Brain pericyte (primary cell): ENCODE data around the gene PTPRS.
"Not testable (repeated sequence)": the region's sequence is repeated elsewhere in the genome, so short reads cannot be mapped to it uniquely, and the experiment has no call there.

Experiments used
- DNase-seq: peaks from one replicate; pipeline ENCODE4 v3.0.0-alpha.2; 2012; ENCODE audit warnings: low read depth, low spot score

The PTPRS gene

DNA sequence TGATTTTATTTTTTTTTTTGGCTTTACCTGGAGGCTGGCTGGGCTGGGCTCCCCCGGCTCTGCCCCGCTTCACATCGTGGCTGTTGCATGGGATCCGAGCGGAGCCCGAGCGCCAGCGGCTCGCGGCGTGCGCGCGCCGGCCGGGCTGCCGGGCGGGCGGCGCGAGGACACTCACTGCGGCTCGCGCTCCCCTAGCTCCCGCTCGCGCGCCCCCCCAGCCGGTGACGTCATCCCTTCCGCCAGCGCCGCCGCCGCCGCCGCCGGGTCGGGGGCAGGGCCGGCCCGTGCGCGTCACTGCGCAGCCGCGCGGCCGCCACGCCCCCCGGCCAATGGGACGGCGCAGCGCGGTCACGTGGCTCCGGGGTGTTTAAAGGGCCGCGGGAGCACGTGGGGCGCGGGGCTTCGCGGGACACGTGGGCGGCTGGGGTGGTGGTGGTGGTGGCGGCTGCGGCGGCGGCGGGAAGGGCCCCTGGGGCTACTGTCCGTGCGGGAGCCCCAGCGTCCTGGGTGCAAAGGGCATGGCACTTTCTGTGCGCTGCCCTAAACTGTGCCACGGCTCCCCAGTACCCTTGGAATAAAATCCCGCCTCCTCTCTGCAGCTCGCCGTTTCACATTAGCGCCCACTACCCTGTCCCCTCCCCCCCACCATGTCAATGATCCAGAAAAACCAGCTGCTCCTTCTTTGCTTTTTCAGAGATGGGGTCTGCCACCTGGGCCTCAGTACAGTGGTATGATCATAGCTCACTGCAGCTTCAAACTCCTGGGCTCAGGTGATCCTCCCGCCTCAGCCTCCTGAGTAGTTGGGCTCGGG, at the start of gene PTPRS:
TSS of gene PTPRS (minus strand) at position 176 of the 811 bp plus-strand sequence. CDS start 54,672 bp downstream, outside the sequence.
- DNase-seq = no peak

DNA sequence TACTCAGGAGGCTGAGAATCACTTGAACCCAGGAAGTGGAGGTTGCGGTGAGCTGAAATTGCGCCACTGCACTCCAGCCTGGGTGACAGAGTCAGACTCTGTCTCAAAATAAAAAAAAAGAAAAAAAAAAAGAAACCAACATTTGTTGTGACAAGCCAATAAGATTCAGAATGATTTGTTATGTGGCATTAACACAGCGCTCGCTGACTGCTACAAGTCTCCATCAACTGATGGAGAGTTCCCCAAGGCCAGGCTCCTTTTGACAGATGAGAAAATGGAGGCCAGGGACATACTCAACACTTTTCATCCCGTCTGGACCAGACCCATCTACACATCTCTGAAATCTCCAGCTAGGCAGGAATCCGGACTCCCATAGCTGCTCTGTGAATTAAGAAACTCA, 48.7 kb upstream of the PTPRS start:
- DNase-seq = no peak

DNA sequence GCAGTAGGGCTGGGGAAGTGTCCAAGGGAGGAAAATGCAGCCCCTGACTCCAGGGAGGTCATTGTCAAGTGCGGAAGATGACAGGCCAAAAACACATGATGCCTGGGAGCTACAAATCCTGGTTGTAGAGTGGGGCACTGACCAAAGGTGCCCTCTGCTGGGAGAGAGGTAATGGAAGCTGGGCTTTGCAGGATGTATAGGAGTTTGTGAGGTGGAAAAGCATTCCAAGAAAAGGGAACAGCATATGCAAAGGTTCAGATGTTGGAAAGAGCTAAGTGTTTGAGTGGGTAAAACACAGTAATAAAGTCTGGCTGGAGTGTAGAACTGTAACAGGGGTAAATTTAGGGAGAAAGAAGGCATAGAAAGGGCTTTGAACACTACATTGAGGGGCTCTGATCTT, 46.9 kb upstream of the PTPRS start:
- DNase-seq = no peak

DNA sequence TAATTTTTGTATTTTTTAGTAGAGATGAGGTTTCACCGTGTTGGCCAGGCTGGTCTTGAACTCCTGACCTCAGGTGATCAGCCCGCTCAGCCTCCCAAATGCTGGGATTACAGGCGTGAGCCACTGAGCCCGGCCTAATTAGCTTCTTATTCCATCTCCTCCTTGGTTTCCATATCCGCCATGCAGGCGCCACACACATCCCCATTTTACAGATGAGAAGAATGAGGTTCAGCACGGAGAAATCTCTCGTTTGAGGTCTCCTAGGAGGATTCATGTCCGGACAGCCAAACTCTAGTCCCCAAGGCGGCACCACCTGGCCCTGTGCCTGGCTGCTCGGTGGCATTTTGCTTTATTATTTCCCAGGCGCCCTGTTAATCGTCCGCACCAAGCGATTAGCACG, 46.2 kb upstream of the PTPRS start:
- no peak for DNase-seq

DNA sequence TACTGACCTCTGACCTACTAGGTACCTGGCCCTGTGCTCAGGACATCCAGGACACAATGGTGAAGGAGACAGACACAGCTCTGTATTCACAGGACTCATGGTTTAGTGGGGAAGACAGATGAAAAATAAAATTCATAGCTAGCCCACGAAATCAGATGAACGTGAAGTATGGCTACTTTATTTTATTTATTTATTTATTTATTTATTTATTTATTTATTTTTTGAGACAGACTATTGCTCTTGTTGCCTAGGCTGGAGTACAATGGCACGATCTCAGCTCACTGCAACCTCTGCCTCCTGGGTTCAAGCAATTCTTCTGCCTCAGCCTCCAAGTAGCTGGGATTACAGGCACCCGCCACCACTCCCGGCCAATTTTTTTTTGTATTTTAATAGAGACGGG, 40.6 kb upstream of the PTPRS start:
- DNase-seq = not testable (repeated sequence)

DNA sequence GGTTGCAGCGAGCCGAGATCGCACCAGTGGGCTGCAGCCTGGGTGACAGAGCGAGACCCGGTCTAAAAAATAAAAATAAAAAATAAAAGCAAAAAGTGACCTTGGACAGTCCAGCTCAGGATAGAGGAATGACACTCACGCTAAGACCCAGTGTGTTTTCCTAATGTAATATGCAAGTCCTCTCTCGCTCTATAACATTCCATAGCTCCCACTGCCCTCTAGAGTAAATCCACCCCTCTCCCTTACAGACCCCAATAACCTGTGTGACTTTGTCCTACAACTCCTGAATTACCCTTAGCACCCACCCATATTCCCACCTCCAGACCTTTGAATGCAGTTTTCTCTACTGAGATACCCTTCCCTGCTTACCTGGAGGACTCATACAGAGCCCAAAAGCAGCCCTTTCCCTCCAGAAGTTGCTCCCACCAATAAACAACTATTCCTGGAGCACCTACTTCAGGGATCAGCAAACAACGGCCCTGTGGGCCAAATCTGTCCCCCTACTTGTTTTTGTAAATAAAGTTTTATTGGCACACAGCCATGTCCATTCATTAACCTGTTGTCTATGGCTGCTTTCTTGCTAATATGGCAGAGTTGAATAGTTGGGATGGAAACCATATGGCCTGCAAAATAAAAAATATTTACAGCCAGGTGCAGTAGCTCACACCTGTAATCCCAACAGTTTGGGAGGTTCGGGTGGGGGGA, 39.8 kb upstream of the PTPRS start:
- no peak for DNase-seq

DNA sequence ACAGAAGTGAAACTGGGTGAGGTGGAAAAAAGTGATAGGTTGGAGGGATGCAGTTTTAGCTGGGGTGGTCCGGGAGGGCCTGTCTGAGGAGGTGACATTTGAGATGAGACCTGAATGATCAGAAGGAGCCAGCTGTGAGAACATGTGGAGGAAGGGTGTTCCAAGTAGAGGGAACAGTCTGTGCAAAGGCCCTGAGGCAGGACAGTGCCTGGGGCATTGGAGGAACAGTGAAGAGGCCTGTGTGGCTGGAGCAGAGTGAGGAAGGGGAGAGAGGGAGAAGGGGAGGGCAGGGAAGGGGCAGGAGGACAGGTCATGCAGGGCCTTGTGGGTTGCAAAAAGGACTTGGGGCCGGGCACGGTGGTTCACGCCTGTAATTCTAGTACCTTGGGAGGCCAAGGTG, 36.3 kb upstream of the PTPRS start:
- DNase-seq = no peak

DNA sequence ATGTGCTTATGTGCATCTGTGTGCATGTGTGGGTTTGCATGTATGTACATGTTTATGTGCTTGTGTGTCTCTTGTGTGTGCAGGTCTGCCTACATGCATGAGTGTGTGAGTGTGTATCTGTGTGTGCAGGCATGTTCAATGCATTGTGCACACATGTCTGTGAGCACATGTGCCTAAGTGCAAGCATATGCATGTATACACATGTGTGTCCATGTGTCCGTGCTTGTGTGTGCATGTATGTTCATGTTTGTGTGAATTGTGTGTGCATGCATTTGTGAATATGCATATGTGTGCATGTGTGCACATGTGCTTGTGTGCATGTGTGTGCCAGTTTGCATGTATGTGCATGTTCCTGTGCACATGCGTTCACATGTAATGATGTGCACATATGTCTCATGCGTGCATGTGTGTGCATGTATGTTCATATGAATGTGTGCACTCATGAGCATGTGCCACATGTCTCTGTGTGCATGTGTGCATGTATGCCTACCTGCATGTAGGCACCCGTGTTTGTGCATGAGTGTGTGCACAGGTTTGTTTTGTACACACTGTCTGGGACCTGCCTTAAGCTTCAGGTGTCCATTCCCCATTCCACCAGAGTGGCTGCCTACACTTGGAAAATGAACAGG, 32.1 kb upstream of the PTPRS start:
- no peak for DNase-seq

DNA sequence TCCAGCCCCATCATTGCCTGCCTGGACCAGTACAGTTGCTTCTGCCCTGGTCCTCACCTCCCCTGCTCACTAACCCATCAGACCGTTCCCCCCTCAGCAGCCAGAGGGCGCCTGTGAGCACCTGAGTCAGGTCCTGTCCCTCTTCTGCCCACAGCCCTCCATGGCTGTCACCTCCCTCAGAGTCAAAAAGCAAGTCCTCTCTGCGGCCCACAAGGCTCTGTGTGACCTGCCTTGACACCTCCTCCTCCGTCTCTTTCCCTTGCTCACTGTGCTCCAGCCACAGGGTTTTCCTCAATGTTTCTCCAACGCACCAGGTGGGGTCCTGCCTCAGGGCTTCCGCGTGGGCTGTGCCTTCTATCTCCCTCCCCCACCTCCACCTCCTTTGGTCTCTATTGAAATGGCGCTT, 29.4 kb upstream of the PTPRS start:
- no peak for DNase-seq

DNA sequence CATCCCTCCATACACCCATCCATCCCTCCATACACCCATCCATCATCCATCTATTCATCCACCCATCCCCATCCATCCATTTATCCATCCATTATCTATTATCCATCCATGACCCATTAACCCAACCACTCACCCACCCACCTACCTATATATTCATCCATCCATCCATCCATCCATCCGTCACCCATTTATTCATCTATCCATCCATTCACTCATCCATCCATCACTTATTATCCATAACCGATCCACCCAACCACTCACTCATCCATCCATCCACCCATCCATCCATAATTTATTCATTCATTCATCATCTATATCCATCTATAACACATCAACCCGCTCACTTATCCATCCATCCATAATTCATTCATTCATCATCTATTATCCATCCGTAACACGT, 28.7 kb upstream of the PTPRS start:
- no peak for DNase-seq

DNA sequence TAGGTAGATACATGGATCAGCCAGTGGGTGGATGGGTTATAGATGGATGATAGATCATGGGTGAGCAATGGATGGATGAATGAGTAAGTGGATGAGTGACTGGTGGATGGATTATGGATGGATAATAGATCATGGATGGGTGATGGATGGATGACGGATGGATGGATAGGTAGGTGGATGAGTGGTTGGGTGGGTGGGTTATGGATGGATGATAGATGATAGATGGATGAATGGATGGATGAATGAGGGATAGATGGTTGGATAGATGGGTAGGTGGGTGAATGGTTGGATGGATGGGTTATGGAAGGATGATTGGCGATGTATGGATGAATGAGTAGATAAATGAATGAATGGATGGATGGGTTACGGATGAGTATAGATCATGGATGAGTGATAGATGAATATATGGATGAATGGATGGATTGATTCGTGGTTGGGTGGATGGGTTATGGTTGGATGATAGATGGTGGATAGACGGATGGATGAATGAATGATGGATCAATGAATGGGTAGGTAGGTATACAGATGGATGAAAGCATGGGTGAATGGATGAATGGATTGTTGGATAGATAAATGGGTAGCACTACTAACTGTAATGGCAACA, 27.0 kb upstream of the PTPRS start:
- no peak for DNase-seq

DNA sequence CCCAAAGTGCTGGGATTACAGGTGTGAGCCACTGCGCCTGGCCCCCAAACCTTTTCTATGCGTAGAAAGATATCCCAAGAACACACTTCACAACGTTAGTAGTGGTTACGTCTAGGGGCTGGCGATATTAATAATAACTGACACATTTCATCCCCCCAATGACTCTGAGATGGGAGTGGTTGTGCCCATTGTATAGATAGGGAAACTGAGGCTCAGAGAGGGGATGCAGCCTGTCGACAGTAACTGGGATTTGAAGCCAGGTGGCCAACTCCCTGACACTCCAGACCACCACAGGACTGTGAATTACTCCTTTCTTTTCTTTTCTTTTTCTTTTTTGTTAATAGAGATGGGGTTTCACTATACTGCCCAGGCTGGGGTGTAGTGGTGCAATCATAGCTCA, 25.3 kb upstream of the PTPRS start:
- DNase-seq = no peak

DNA sequence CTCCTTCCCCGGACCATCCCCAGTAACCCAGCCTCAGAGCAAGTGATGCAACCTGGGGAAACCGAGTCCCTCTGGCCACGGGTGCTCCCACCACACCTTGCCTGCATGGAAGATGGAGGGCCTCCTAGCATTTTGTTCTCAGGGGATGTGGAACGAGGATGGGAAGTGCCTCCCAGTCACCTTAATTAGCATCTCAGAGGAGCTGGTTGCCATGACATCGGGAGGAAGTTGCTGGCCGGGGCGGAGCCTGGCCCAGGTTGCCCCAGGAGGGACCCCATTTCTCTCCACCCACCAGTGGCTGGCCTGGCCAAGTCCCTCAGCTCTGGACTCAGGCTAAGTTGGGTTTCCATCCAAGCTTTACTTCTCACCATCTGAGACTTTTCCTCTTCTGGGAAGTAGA, 24.1 kb upstream of the PTPRS start:
- DNase-seq = no peak

DNA sequence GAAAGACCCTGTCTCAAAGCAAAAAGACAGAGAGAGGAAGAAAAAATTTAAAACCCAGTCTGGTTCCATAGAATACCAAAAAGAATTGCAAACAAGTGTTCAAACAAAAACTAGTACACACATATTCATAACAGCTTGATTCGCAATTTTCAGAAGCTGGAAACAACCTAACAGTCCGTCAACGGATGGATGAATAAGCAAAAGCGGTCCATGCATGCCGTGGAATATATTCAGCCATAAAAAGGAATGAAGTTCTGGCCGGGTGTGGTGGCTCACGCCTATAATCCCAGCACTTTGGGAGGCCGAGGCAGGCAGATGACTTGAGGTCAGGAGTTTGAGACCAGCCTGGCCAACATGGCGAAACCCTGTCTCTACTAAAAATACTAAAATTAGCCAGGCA, 21.2 kb upstream of the PTPRS start:
- not testable (repeated sequence) for DNase-seq

DNA sequence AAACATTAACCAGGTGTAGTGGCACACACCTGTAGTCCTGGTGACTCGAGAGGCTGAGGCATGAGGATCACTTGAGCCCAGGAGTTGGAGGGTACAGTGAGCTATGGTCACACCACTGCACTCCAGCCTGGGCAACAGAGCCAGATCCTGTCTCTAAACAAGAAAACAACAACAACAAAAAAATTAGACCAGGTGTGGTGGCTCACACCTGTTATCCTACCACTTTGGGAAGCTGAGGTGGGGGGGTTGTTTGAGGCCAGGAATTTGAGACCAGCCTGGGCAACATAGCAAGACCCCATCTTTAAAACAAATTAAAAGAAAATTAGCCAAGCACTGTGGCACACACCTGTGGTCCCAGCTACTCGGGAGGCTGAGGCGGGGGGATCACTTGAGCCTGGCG, 20.8 kb upstream of the PTPRS start:
- no peak for DNase-seq

DNA sequence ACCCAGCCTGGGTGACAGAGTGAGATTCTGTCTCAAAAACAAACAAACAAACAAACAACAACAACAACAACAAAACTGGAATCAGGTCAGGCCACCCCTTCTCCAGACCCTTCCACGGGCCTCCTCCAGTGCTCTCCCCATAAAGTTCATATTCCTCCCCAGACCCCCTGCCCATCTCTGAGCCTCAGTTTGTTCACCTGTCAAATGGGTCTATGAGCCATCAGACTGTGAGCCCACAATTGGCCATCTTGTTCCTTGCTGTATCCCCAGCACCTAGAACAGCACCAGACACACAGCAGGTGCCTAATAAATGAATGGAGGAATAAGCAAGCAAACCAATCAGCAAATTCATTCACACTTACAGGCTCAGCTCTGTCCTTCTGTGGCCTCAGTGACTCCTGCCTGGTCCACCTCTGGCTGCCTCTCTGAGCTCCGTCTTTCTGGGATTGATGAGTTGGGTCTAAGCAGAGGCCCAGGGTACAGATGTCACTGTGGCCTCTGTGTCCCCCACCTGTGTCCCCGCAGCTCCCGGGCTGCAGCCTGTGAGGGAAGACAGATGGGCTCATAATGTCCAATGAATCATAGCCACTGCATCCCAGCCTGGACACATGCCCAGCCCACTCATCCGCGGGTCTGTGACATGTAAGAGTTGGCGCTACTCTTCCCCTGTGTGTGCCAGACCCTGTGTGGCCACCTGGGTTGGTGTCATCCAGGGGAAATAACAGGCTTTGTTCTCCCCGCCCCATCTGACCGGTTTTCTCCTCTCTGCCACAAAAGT, 19.6 kb upstream of the PTPRS start:
- DNase-seq = no peak

DNA sequence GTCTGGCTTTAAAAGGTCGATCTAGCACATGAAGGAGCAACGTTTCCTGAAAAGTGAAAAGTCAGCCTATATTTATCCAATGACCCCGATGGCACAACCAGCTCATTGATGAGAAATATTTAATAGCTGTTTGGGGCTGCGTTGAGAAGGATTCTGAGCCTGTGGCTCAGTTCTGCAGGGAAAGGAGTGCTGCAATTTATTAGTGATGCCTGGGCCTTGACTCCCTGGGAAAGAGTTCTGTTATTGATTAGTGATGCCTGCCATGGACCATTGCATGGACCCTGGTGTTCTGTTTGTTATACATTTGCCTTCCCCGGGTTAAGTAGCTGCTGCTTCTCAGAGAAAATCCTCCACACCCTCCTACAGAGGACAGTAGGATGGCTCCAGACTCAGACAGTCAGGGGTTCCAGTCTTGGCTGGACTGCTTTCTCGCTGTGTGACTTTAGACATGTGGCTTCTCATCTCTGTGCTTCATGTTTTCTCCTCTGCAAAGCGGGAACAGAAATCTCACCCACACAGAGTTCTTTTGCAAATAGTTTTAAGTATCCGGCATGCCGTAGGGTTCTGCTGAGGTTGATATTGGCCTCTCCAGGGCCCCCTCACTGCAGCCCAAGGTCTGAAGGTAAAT, 17.7 kb upstream of the PTPRS start:
- no peak for DNase-seq

DNA sequence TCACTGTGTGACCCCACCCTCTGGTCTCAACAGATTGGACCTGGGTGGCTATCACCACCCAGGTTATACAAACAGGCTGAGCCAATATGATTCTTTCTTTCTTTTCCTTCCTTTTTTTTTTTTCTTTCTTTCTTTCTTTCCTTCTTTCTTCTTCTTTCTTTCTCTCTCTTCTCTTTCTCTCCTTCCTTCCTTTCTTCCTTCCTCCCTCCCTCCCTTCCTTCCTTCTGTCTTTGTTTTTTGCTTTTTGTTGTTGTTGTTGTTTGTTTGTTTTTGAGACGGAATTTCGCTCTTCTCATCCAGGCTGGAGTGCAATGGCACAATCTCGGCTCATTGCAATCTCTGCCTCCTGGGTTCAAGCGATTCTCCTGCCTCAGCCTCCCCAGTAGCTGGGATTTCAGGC, 17.0 kb upstream of the PTPRS start:
- no peak for DNase-seq

DNA sequence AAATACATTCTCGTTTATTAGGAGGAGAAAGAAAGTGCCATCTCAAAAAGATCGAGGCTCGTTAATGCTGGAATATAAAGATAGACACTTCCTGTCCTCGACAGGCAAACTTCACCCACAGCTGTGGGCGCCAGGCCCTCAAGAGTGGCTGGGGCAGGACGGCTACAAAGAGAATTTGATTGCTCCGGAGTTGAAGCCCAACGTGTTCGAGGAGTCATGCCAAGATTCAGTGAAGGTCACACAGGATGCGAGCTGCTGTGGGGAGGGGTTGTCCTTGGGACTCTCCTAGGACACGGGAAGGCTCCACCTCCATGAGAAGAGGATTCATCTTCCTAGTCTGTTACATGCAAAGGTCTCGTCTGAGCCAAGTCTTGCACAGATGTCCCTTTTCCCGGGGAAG, 16.3 kb upstream of the PTPRS start:
- no peak for DNase-seq

DNA sequence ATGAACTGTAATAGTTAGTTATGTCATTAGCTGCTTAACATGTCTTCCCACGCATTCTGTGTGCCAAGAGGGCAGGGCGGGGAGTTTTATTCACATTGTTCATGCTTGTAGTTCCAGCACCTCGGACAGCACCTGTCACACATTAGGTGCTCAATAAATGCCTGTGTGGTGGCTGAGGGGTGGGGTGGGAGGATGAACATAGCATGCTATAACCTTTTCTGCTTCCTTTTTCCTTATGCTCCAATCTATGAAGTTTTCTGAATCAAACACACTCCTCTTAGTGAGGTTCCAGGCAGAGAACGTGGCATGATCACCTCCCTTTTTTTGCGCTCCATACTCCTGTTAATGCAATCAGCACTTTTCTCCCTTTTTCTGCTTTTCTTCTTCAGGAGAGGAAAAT, 15.8 kb upstream of the PTPRS start:
- no peak for DNase-seq

DNA sequence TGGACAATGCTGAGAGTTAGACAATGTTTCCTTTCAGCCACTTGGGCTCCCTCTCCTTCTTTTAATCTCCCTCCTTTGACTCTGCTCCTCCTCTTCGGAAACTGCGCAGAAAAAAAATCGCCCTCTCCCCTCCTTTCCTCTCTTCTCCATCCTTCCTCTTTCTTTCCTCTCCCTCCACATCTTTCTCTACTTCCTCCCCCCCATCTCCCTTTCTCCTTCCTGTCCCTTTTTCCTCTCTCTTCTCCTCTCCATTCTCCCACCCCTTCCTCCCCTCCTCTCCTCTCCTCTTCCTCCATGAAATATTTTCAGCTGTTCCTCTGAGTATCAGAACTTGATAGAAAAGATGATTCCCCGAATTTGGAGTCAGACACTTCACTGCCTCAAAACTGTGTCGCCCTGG, 15.1 kb upstream of the PTPRS start:
- DNase-seq = no peak
